PC-3 (cell line): ENCODE measurements around the gene SH3GL2. TPM values are rescaled to one million over a fixed set of nuclear protein-coding genes. Genes with fewer than 3 reads are reported as not detected.
A peak's percentile ranks its signal among the peaks of the same experiment; 100 is the strongest.

Experiments used
- ATAC-seq: fragments of 200-7000 bp; cut with Tn5 transposase; 2 replicates; pipeline ENCODE4 v1.9.1; 2020; ENCODE audit warnings: mild to moderate bottlenecking, moderate library complexity
- BruUV-seq: library from RNA; stranded (reverse); fragments of 400-500 nt; replicated peaks from 2 replicates; lab custom pipeline; 2021; lab: Mats Ljungman, UMichigan
- CTCF ChIA-PET: fragments of 300-600 bp; sonication (Branson Sonifier 250); formaldehyde crosslinking; loops from one replicate; lab custom pipeline; 2022; ENCODE audit warnings: antibody characterized with exemption; lab: Charles Lee
- POLR2A ChIA-PET: fragments of 300-600 bp; sonication (Branson Sonifier 250); formaldehyde crosslinking; loops from one replicate; lab custom pipeline; 2022; ENCODE audit warnings: antibody characterized with exemption; ENCODE audit not compliant: unreplicated experiment; lab: Charles Lee
- DNase-seq: peaks from one replicate; pipeline ENCODE4 v3.0.0-alpha.2; 2015
- H2AFZ ChIP-seq: fragments of 300-600 bp; sonication (generic); 2 replicates; pipeline ENCODE4 v1.6.0; 2016; ENCODE audit warnings: antibody characterized with exemption, low read length
- H3F3A ChIP-seq: fragments of 300-600 bp; sonication (generic); one replicate; pipeline ENCODE4 v1.6.0; 2017; ENCODE audit warnings: antibody characterized with exemption, low read length, control low read depth, mild to moderate bottlenecking; ENCODE audit not compliant: unreplicated experiment
- H3K27ac ChIP-seq: fragments of 300-600 bp; sonication (generic); 2 replicates; pipeline ENCODE4 v1.5.1; 2016; ENCODE audit warnings: mild to moderate bottlenecking, low read length
- H3K27me3 ChIP-seq: fragments of 300-600 bp; sonication (generic); 2 replicates; pipeline ENCODE4 v1.6.1; 2016; ENCODE audit warnings: low read length, mixed read lengths
- H3K36me3 ChIP-seq: fragments of 300-600 bp; sonication (generic); 2 replicates; pipeline ENCODE4 v1.6.1; 2016; ENCODE audit warnings: low read depth, mixed run types, low read length, mixed read lengths
- H3K4me1 ChIP-seq: fragments of 300-600 bp; sonication (generic); 2 replicates; pipeline ENCODE4 v1.5.1; 2016; ENCODE audit warnings: low read length; ENCODE audit not compliant: insufficient read depth
- H3K4me2 ChIP-seq: fragments of 300-600 bp; sonication (generic); 2 replicates; pipeline ENCODE4 v1.6.0; 2016; ENCODE audit warnings: low read length
- H3K4me3 ChIP-seq: fragments of 300-600 bp; sonication (generic); 2 replicates; pipeline ENCODE4 v1.5.1; 2016; ENCODE audit warnings: mild to moderate bottlenecking, low read length, mixed read lengths
- H3K79me2 ChIP-seq: fragments of 300-600 bp; sonication (generic); 2 replicates; pipeline ENCODE4 v1.6.1; 2017; ENCODE audit warnings: low read length, mixed read lengths
- H3K9ac ChIP-seq: fragments of 300-600 bp; sonication (generic); 2 replicates; pipeline ENCODE4 v1.6.0; 2016; ENCODE audit warnings: mild to moderate bottlenecking, low read length
- H3K9me2 ChIP-seq: fragments of 300-600 bp; sonication (generic); replicated peaks from 2 replicates; pipeline ENCODE4 v1.6.1; 2016; ENCODE audit warnings: mixed run types, low read length, mixed read lengths
- H3K9me3 ChIP-seq: fragments of 300-600 bp; sonication (generic); 2 replicates; pipeline ENCODE4 v1.6.1; 2016; ENCODE audit warnings: low read length, mixed read lengths
- H4K20me1 ChIP-seq: fragments of 300-600 bp; sonication (generic); 2 replicates; pipeline ENCODE4 v1.6.1; 2016; ENCODE audit warnings: low read length, mixed read lengths
- EZH2 ChIP-seq: fragments of 300-600 bp; sonication (generic); IDR thresholded peaks from one replicate; pipeline ENCODE4 v1.6.1; 2017; ENCODE audit warnings: antibody characterized with exemption, mild to moderate bottlenecking, low read length; ENCODE audit not compliant: unreplicated experiment
- EZH2phosphoT487 ChIP-seq: fragments of 300-600 bp; sonication (generic); IDR thresholded peaks from 2 replicates; pipeline ENCODE4 v1.6.1; 2018; ENCODE audit warnings: mild to moderate bottlenecking, antibody characterized with exemption, low read length, borderline replicate concordance
- intact Hi-C: fragments of 100-400 bp; cut with micrococcal nuclease; formaldehyde crosslinking; loops from 2 replicates; pipeline ENCODE4 v1.9.0; 2023
- total RNA-seq: library from RNA; depleted of rRNA; stranded (reverse); fragments of >200 nt; gene quantifications from 2 replicates; pipeline ENCODE4 v1.2.3, GENCODE V29; 2014
- TF ChIP-seq, protein P1 (sequence below): fragments of 300-600 bp; sonication (generic); conservative IDR thresholded peaks from 2 replicates; pipeline ENCODE4 v1.5.1; 2017; ENCODE audit warnings: antibody characterized with exemption, low read depth, mild to moderate bottlenecking, low read length

SH3GL2 gene
- total RNA-seq, 1 experiment from 2014 or later = 2.9 TPM

DNA sequence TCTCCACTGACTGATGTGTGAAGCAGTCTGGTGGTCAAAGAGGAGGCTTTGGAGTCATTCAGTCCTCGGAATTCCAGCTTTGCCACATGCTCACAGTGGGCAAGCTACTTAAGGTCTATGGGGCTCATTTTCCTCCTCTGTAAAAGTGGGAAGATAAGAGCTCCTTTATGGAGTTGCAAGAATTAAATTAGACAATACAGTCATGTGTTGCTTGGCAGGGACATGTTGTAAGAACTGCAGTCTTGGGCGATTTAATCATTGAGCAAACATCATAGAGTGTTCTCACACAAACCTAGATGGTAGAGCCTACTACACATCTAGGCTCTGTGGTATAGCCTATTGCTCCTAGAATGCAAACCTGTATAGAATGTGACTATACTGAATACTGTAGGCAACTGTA, 253.9 kb downstream of the SH3GL2 start:
- no peaks in the 10 kb centered on the region for H3K4me1 ChIP-seq
- no peaks in the 10 kb centered on the region for H3F3A ChIP-seq
- ChIA-PET CTCF (no interaction called here), POLR2A (interaction anchor here (0.6 kb wide), 1 partner anchor 219 kb away, joined by 3 read pairs; no protein-coding TSS in a partner anchor)
- TF ChIP-seq EZH2phosphoT487 (no peak), EZH2 (no peak)
- TF ChIP-seq, protein P1, sequence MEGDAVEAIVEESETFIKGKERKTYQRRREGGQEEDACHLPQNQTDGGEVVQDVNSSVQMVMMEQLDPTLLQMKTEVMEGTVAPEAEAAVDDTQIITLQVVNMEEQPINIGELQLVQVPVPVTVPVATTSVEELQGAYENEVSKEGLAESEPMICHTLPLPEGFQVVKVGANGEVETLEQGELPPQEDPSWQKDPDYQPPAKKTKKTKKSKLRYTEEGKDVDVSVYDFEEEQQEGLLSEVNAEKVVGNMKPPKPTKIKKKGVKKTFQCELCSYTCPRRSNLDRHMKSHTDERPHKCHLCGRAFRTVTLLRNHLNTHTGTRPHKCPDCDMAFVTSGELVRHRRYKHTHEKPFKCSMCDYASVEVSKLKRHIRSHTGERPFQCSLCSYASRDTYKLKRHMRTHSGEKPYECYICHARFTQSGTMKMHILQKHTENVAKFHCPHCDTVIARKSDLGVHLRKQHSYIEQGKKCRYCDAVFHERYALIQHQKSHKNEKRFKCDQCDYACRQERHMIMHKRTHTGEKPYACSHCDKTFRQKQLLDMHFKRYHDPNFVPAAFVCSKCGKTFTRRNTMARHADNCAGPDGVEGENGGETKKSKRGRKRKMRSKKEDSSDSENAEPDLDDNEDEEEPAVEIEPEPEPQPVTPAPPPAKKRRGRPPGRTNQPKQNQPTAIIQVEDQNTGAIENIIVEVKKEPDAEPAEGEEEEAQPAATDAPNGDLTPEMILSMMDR = no peak
- no peak overlapping the region for H3K27ac ChIP-seq
- ATAC-seq (no peak), DNase-seq (peak; percentile 25)
- no peak overlapping the region for H3K4me2 ChIP-seq
- BruUV-seq = no TSS peak
- no peaks in the 10 kb centered on the region for H3K9me3 ChIP-seq
- H2AFZ ChIP-seq = no peak overlapping the region
- H3K4me3 ChIP-seq = no peak overlapping the region
- H3K9ac ChIP-seq = no peak overlapping the region
- H3K36me3 ChIP-seq = no peaks in the 10 kb centered on the region
- H3K27me3 ChIP-seq = 0 out of 2 replicates have a peak, but pooled peaks cover 3% of the 10 kb centered on the region
- H3K9me2 ChIP-seq = no peaks in the 10 kb centered on the region
- intact Hi-C loops = no loop called here
- no peaks in the 10 kb centered on the region for H4K20me1 ChIP-seq
- H3K79me2 ChIP-seq = no peaks in the 10 kb centered on the region

DNA sequence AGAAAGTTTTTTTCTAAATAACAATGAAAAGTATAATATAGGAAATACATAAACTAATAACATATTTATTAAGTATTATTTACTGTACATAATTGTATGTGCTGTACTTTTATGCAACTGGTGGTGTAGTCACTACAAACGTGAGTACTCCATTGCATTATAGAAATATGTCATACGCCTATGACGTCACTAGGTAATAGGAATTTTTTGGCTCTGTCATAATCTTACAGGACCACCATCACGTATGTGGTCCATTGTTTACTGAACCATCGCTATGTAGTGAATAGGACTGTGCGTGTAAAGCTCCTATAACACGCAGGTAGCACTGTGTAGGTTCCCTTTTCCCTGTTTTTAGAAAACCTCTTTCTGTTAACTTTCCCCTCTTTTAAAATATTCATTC, 255.0 kb downstream of the SH3GL2 start:
- BruUV-seq = no TSS peak
- no peak overlapping the region for H3K9ac ChIP-seq
- H3K36me3 ChIP-seq = no peaks in the 10 kb centered on the region
- ChIA-PET CTCF (no interaction called here), POLR2A (interaction anchor here (0.6 kb wide), 1 partner anchor 329 kb away, joined by 3 read pairs; no protein-coding TSS in a partner anchor)
- ATAC-seq (no peak), DNase-seq (no peak)
- H3K4me3 ChIP-seq = no peak overlapping the region
- no peaks in the 10 kb centered on the region for H3F3A ChIP-seq
- no peaks in the 10 kb centered on the region for H3K9me3 ChIP-seq
- no peak overlapping the region for H3K27ac ChIP-seq
- no peak overlapping the region for H2AFZ ChIP-seq
- H3K4me1 ChIP-seq = no peaks in the 10 kb centered on the region
- no peaks in the 10 kb centered on the region for H3K79me2 ChIP-seq
- TF ChIP-seq EZH2phosphoT487 (no peak), EZH2 (no peak)
- TF ChIP-seq, protein P1 = no peak
- no peaks in the 10 kb centered on the region for H4K20me1 ChIP-seq
- intact Hi-C loops = no loop called here
- no peaks in the 10 kb centered on the region for H3K9me2 ChIP-seq
- peaks cover 3% of the 10 kb centered on the region; the same call in 1 of the 2 replicates for H3K27me3 ChIP-seq
- no peak overlapping the region for H3K4me2 ChIP-seq

DNA sequence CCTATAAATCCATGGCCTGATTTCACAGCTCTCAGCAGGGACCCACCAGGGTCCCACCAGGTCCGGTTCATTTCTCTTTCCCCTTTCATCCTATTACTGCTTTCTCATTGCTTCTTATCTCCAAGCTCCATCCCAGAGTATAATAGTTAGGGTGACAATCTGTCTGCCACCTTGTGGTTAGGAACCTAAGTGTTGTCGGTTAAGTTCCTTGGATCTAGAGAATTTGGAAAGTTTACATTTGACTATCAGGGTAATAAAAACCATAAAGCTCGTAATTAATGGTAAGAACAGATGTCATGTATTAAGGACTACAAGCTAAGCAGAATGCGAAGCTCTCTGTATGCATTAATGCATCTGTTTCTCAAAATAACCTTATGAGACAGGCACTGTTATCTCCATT, 259.1 kb downstream of the SH3GL2 start:
- BruUV-seq = no TSS peak
- no peaks in the 10 kb centered on the region for H3K9me3 ChIP-seq
- H3K9me2 ChIP-seq = no peaks in the 10 kb centered on the region
- H3K79me2 ChIP-seq = no peaks in the 10 kb centered on the region
- no peak for TF ChIP-seq EZH2
- TF ChIP-seq, protein P1 = peak; percentile 46
- H3K4me3 ChIP-seq = no peak overlapping the region
- no peaks in the 10 kb centered on the region for H3K4me1 ChIP-seq
- ChIA-PET POLR2A (no interaction called here), CTCF (interaction anchor here (0.5 to 1.0 kb wide), 4 partner anchors 25 to 1956 kb away, joined by 3 to 11 read pairs (median 4); no protein-coding TSS in a partner anchor)
- ATAC-seq (no peak), DNase-seq (peak; percentile 18)
- H3K27me3 ChIP-seq = peaks cover 6% of the 10 kb centered on the region; the same call in 1 of the 2 replicates
- no peak overlapping the region for H3K4me2 ChIP-seq
- H2AFZ ChIP-seq = no peak overlapping the region
- H3K36me3 ChIP-seq = no peaks in the 10 kb centered on the region
- no peak overlapping the region for H3K9ac ChIP-seq
- no peak overlapping the region for H3K27ac ChIP-seq
- H3F3A ChIP-seq = no peaks in the 10 kb centered on the region
- intact Hi-C loops = loop anchor here (1.0 kb wide), 1 partner anchor 309 kb away; no protein-coding TSS in a partner anchor
- H4K20me1 ChIP-seq = no peaks in the 10 kb centered on the region
